NCI-H146 treated with DMSO at 0.1 percent for 48 hours (cell line): ENCODE measurements around the gene BABAM2.

ENCODE experiments used
- DNase-seq: peaks from one replicate; lab custom pipeline; 2025; ENCODE audit not compliant: unreplicated experiment; lab: John Stamatoyannopoulos, UW

Gene BABAM2

DNA sequence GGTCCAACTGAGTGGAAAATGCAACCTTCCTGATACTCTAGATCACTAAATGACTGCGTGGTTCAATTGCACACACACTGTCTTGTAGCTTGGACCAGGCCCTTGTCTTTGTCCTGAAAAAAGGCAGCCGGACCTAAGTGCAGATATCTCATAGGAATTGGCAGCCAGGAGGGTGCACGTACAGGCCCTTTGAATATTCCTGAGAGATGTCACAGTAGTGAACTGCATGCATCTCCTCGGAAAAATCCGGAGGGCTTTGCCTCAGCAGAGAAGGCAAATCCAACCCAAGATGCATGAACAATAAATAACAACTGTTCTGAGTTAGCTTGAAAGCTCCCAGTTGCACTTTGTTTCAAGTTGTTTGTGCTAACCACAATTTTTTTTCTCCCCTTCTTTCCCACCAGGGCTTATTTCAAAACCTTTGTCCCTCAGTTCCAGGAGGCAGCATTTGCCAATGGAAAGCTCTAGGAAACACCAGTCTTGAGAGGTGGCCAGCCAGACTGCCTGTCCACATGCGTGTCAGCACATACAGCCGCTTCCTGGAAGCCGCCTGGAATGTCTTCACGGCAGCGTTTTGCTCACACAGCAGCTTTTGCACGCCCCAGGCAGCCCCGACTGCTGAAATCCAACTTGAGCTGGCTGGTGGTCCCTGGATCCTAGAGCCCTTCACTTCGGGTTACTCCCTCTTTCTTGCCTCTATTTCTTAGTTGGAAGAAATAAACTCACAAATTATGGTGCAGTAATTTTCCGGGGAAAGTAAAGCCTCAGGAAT is 447.7 kb downstream of the BABAM2 start:
- DNase-seq, result no peak

DNA sequence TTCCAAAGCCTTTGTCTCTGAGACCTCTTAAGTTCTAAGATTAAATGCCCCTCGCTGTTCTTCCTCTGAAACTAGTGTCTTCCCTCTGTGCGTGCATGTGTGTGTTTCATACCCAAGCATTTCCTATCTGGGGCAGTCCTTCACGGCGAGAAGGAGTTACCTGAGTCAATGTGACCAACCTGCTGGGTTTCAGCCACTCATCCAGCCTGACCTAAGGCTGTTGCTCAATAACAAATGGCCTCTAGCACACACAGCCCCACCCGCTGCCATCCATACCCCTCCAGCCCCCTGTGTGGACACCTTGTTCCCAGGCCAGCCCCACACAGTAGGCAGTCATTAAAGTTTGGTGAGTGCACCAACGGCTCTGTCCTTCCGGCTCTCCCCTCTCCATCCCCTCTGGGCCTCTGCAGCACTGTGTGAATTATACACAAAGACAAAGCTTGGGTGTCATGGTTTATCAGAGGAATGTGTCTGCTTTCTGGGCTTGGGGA is 448.3 kb downstream of the BABAM2 start:
- no peak for DNase-seq

DNA sequence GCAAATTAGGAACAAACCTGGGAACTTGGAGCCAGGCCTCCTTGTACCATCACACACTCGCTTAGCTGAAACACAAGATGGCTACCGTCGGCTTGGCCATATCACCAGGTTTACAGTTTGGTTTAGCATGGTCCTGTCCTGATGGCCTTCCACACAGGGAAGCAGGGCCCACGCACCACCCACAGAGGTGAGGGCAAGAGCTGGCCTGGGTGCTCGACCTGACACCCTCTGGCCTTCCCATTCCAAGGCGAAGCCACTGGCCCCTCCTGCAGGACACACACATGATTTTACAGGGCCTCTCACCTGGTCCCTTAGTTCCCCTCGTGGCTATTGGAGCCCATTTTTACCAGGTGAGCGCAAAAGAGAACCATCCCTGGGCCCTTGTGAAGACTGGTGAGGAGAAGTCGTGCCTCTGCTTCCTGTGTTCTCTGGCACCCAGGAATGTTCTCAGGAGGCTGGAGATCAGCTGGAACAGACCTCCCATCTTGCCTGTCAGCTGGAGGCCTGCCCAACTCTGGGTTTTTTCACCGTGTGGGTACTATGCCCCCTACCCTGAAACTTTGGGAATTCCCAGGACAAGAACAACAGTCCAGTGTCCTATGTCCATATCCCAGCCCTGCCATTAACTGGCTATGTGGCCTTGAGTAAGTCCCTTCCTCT is 449.1 kb downstream of the BABAM2 start:
- DNase-seq, result no peak

DNA sequence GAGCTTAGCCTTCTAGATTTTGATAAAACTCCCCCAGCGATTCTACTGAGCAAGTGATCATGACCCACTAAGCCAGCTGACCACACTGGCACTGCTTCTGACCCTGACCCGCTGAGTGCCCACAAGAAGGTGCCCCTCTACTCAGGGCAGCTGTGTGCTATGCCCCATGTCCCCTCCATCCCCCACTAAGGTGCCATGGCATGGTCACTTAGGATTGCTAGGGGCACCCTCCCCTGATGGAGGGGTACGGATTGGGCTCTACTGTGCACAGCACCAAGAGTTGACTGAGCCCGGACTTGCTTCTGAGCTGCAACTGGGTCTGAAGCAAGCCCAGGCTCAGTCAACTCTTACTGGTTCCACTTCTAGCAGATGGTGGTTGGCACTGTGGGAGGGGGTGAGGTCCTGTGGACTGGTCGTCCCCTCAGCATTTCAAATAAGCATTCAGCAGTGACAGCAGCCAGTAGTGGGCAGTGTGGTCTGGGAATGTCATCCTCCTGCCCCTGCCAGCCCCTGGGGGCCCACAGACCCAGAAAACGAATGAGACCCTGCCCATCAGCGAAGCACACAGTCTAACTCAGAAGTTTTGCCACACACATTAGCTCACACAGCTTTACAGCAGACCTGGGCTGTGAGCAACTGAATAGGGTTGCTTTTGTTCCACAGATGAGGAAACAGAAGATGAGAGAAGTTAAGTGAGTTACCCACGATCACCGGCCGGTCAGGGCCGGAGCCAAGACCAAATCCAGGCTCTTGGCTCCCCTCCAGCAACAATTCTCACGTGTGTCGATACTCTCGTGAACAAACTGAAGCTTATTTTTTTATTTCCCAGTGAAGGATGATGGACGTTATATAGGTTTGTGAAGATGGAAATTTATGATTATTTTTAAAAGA is 450.0 kb downstream of the BABAM2 start:
- DNase-seq, result no peak

DNA sequence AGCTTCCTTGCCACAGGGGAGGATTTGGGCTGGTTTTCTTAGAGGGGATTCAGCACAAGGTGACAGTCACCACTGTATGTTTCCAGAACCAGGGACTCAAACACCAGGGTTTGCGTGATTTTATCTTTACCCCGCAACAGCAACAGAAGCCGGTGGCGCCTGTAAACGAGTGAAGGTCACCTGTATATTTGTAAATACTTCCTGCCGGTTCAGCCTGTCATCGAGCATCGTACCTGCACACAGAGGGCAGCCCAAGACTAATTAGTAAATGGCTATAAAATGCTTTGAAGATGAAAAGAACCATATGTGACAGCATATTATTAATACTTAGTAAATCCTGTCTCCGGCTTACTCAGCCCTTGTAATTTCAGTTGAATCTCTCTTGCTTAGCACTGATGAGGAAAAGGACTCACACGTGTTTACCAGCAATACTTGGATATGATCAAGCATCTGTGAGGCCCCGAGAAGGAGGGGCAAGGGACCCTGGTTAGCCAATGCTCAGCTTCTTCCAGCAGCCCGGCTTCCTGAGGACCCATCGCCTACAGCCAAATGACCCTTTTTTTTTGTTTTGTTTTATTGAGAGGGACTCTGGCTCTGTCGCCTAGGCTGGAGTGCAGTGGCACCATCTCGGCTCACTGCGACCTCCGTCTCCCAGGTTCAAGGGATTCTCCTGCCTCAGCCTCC is 450.8 kb downstream of the BABAM2 start:
- no peak for DNase-seq

DNA sequence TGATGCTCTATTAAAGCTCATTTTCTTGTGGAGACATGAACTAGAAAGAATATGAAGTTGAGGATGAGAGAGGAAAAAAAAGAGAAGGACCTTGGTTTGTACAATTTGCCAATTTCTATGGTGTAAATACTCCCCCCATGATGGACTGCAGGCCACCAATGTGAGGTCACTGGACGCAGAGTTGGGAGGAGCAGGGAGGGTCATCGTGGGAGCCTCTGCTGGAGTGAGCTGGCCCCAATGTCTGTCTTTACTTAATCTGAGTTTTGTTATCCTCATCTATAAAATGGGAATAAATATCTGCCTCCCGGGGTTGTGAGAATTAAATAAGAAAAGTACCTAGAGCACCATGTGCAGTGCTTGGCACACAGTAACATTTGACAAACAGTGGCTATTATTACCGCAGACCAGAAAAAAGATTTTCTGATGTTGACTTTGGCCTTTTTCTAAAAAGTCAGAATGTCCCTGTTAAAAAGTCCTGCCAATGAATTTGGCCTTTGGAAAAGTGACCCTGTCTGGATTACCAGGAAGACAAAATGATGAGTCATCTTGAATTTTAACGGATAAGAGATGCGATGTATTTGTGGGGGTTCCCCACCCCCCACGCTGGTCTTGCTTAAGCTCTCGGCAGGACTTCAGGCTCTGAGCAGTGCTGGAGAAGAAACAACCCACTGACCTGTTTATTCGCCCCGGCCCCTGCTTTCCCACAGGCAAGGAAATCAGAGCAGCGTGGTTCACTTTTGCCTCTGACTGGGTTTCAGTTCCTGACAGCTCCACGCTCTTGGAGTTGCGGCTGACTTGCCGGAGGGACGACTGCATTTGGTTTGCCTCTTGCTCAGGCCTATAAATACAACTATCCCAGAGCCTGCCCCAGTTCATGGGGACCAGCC is 451.8 kb downstream of the BABAM2 start:
- DNase-seq, result no peak

DNA sequence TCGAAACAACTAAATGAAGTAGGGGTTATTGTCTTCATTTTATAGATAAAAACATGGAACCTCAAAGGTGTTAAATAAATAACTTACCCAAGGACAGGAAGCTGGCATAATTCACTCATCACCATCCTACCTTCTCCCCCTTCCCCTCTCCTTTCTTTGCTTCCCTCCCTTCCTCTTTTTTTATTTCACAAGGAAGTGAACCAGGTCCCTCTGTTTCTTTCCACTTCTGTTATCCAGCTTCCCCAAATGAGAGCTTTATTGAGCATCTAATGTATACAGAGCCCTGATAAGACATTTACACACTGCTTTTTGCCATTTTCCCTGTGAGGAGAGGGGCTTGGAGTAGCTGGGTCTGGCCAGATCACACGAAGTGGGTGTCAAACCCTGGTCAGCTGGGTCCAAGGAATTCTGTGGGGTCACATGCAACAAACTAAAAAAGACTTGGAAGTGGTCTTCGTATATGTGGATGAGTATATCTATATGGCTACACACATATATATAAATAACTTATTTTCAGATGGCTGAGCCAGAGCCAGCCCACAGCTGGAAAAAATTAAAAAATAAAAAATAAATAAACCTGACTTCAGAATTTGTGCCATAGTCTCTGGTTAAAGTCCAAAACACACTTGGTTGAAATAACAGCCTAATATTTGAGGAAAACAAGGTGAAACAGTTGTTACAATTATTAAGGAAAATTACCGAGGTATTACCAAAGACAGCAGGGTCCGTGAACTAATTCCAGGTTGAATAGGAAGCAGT is 452.8 kb downstream of the BABAM2 start:
- DNase-seq, result no peak

DNA sequence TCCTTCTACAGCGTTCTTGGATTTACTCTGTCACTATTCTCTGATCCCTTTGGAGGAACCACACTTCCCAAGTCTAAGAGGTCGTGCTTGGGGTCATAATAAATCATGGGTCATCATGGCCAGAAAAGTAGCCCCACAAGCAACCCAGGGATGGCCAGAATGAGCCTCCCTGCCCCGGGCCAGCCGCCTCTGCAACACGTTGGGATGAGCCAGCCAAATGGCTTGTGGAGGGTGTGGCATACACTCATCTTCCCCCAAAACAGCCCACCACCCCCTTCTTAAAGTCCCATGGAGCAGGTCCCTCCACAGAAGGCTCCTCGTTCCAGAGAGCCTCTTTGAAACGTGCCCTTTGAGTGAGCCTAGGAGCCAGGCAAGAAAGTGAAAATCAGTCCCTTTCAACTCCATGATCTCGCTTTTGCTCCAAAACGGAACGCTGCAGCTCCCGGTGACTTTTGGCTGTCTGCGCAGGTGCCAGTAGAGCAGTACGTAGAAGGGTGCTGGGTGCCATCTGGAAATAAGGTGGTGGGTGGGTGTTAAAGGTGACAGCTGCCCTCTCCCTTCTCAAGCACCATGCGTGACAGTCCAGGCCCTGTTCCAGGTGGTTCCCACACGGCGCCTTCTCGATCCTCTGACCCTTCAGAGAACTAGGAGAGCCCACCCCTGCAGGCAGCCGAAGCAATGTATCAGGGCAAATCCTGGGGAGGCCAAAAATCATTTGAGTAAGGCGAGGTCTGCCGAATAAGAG is 453.6 kb downstream of the BABAM2 start:
- DNase-seq, result no peak

DNA sequence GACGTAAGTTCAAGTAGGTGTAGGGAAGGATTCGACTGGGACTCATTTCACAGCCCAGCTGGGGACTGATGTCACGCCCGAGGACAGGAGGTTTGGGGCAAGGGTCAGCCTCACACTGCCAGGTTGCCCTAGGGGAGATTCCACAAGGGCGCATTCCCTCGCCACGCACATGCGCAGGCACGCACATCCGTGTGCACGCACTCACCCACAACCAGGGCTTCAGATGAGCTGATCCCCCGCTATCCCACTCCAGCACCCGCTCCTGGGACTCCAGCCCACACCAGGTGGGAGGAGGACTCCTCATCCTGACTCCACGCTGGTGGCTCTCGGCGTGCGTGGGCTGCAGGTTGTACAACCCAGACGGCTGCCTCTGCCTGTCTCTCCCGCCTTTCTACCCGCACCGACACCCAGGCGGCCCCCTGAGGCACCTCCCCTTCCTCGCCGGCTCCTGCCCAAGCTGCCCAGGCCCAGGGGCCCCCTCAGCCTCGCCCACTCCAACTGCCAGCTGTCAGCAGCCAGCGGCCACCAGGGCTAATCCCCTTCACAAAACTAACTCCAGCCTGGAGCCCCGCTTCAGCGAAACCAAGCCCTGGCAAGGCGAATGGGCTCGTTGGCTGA is 454.3 kb downstream of the BABAM2 start:
- DNase-seq, result no peak

DNA sequence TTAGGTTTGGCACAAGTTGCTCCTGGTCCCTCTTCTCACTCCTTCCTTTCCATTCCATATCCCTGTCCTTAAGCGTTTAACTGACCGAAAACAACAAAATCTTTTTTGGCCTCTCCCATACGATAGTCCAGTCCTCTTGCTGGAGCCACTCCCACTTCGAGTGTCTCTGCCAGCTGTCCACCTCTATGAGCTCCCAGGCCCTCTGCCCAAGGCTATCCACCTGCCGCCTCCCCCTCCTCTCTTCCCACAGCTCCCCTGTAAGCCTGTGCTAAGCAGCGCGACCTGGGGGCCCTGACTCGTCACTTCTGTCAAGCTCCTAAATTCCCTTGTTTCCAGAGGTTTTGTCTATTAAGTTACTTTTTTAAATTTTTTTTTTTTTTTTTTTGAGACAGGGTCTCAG is 455.1 kb downstream of the BABAM2 start:
- no peak for DNase-seq

DNA sequence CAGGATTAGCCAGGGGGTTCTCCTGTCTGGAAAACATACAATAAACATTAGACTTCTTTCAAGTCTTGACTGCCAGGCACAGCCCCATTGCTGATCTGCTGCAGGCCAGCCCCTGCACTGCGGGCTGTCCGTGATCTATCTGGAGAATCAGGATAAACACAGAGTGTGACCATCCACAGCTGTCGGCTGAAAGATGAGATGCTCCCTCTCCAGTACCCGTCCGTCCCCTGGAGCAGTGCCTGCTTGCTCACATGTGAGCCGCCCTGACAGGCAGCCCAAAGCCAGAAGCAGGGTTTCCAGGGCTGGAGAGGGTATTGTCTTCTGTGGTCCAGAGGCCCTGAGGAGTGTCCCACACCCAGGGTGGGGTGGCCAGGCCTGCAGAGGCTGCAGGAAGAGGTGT is 456.1 kb downstream of the BABAM2 start:
- no peak for DNase-seq

DNA sequence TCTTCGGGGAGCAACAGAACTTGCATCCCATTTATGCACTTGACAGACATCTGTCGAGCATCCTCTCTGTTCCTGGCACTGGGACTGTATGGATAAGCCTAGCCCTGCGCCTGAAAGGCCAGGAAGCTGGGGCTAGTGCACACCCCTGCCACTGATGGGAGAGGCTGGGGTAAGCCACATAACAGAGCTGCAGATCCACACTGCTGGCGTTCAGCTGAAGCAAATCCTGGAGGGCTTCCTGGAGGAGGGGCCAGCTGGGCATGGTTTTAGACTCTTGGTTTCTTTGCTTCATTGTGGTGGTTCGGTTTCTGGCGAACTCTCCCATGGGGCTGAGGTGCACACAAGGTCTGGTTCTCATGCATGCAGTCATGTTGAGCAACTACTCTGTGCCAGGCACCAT is 456.7 kb downstream of the BABAM2 start:
- DNase-seq, result no peak

DNA sequence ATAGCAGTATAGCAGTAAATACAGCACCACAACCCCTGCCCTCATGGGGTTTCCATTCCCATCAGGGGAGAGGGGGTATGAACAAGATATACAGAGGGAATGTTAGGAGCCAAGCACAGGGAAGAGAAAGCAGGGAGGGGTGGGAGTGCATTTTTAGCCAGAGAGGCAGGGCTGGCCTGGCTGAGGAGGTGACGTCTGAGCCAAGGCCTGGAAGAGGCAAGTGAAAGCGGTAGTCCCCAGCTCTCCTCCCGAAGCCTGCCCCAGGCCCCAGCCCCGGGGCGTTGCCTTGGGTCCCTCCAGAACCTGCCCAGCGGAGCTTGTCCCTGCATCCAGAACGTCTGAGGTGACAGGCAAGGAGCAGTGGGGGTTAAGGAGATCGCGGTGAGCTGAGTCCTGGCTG is 457.1 kb downstream of the BABAM2 start:
- DNase-seq, result no peak

DNA sequence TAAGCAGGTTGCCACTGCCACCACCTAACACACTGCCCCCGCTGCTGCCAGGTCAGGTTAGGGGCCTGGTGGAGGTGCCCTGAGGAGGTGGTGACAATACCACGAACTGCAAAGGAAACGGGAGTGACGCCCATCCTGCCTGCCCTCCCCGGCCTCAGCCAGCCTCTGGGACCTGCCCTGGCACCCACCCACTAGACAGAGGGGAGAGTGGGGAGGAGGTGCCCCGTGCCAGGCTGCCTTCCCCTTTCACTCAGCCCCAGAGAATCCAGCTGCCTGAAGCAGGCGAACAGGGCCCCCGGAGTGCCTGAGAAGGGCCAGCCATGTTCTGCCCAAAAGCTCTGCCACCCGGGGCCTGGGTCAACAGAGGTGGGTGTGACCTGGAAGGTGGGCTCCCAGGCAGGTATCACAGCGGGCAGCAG is 457.6 kb downstream of the BABAM2 start:
- DNase-seq, result no peak

DNA sequence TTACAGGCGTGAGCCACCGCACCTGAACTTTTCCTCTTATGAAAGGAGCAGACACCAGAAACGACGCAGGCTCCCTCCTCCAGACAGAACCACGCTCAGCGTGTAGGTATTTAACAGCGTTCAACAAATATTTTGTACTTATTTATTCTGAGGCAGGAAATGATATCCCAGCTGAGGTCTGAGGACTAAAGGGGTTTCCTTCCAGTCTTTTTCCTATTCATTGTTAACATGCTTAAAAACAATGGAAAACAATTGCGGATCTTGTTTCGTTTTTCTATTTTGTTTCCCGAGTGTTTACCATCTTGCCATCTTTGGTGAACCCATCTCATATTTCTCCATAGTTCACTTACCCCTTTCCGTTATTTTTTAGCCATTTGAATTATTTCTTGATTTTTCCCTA is 458.4 kb downstream of the BABAM2 start:
- DNase-seq, result no peak

DNA sequence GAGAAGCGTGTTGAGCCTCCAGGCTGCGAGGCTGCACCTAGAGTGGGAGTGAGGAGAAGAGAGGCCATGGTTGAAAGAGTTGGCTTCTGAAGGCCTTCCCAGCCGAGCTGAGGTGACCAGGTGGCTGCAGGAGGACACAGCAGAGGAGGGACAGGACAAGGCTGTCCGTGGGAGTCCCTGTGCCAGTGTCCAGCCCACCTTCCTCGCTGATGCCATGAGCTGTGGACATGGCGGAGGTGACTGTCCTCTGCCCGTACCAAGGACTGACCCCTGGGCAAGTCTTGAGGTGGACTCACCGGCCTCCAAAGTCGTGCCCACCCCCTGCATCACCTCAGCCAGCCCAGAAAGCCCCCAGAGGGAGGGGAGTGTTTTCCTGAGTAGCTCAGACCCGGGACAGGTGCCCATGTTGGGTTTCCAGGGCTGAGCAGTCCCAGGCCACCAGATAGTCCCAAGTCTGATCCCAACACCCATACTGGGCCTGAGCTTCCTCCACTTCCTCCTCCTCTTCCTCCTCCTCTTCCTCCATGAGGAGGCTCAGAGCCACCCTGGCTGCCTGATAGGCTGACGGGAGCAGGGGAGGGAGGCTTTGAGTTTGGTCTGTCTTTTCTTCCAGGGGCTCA is 459.1 kb downstream of the BABAM2 start:
- DNase-seq, result no peak

DNA sequence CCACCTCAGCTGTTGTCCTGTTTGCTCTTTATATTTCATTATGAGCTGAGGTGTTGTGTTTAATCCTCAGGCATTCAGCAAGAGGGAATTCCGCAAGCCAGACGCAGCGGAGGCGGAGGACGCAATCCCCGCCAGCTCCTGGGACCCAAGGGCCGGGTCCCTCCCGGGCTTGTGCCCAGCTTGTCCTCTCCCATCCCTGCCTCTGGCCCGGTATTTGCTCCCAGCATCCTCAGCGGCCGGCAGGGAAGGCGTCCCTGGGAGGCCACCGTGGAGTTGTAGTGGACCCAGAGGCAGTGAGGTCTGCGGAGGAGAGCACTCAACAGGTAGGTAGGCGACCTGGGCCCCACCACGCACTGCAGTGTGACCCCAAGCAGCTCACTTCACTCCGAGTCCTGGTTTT is 459.7 kb downstream of the BABAM2 start:
- no peak for DNase-seq

DNA sequence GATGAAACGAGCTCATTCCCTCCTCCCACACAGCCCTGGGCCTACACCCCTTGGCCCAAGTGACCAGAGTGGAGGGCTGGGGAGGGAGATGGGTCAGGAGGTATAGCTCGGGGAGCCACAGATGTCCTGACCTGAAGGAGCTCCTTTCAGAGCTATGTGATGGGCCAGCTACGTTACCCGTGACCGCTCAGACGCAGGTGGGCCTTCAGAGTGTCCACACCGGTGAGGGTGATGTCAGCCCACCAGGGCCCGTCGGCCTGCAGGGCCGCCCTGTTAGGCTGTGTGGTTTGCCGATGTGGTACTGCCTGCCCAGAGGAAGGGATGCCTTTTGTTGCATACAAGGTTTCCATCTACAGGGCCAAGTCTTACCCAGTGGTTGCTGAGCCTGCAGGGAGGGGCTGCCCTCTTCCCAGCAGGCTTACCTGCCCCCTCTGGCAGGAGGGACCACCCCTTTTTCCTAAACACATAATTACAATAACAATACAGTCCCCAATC is 460.3 kb downstream of the BABAM2 start:
- DNase-seq, result no peak
